Measurements from ENCODE around the gene PPP2R5E. TPM values are rescaled to one million over a fixed set of nuclear protein-coding genes. Genes with fewer than 3 reads are reported as not detected.

PPP2R5E gene
- total and polyA plus RNA-seq, 2 of the 8 experiments (the other 6 are each of a cell fraction or from before 2014, with no cell fraction given): 6.8 to 64.6 TPM

- H4K5ac ChIP-seq (ENCODE audit: insufficient read length, low read depth, low read length): peak overlapping the region; percentile 80
- H3K27ac ChIP-seq (ENCODE audit: low read depth, low read length): peak overlapping the region; percentile 69
- ChIA-PET CTCF (ENCODE audit: partially characterized antibody) (interaction anchor here (0.7 to 2.0 kb wide), 12 partner anchors 9 to 155 kb away, joined by 3 to 8 read pairs (median 4); no protein-coding TSS in a partner anchor), POLR2A (ENCODE audit: partially characterized antibody) (interaction anchor here (0.7 to 3.2 kb wide), 15 partner anchors 8 to 155 kb away, joined by 3 to 17 read pairs (median 4); partner anchors contain the start of gene WDR89)
- H3K18ac ChIP-seq (ENCODE audit: extremely low read depth, low read length): no peak overlapping the region
- H3K79me2 ChIP-seq (ENCODE audit: control insufficient read depth in 1 of 2, insufficient read depth in 2 of 2, low read length in 2 of 2): peaks cover 0 to 35% of the 10 kb centered on the region in 2 experiments; a peak in 3 of 4 replicates
- no peak overlapping the region for H4K91ac ChIP-seq (replicated peaks; ENCODE audit: insufficient read length, low read length)
- no peak overlapping the region for H2BK120ac ChIP-seq (replicated peaks; ENCODE audit: low read depth, low read length)
- peak overlapping the region; percentile 63 to 67 for H3K4me2 ChIP-seq (ENCODE audit: insufficient read depth in 1 of 2, low read depth in 2 of 2, low read length in 2 of 2)
- 3% methylated on average over 22 of the region's 22 CpGs; no CpG with 5 or more reads in 1 of the 2 experiments for WGBS, 2 experiments (ENCODE audit: extremely low coverage in 1 of 2, insufficient coverage in 1 of 2, insufficient read length in 1 of 2, insufficient replicate concordance in 2 of 2, low coverage in 1 of 2, low lambda C conversion rate in 2 of 2, missing lambda C conversion rate in 1 of 2)
- H4K8ac ChIP-seq (ENCODE audit: extremely low read depth, insufficient read depth, low read length): peak overlapping the region; percentile 90
- no peak overlapping the region for H2BK12ac ChIP-seq (ENCODE audit: low read depth, low read length)
- H3K4me1 ChIP-seq (replicated peaks in 1 of 4; ENCODE audit: control insufficient read depth in 3 of 4, insufficient read depth in 4 of 4, low read length in 3 of 4): peaks cover 0 to 4% (median 0%) of the 10 kb centered on the region in 4 experiments; a peak in 3 of 7 replicates
- H3K14ac ChIP-seq (ENCODE audit: insufficient read length): no peak overlapping the region
- H4K20me1 ChIP-seq (replicated peaks in 1 of 2; ENCODE audit: control insufficient read depth in 1 of 2, insufficient read depth in 2 of 2, low read length in 2 of 2): peaks cover 0 to 3% of the 10 kb centered on the region in 2 experiments
- H3K79me1 ChIP-seq (ENCODE audit: low read depth, low read length): no peaks in the 10 kb centered on the region
- H3K23ac ChIP-seq (ENCODE audit: insufficient read length): no peak overlapping the region
- H3K27me3 ChIP-seq (replicated peaks in 1 of 4; ENCODE audit: control insufficient read depth in 3 of 4, extremely low read depth in 1 of 4, insufficient read depth in 3 of 4, low read length in 3 of 4): no peaks in the 10 kb centered on the region
- peak overlapping the region; percentile 72 for H2AFZ ChIP-seq (ENCODE audit: low read length)
- no peaks in the 10 kb centered on the region for H3K9me3 ChIP-seq (ENCODE audit: insufficient read depth in 2 of 2, low read depth in 1 of 2, low read length in 1 of 2)
- FAIRE-seq (no peak), DNase-seq (ENCODE audit: low read depth in 1 of 2, low spot score in 2 of 2) (no peak)
- H3K23me2 ChIP-seq (ENCODE audit: low read depth, low read length): 0 out of 2 replicates have a peak, but pooled peaks cover 3% of the 10 kb centered on the region
- H2BK5ac ChIP-seq (ENCODE audit: low read depth, low read length): peak overlapping the region; percentile 44; the same call in 1 of the 2 replicates
- no peak overlapping the region for H2BK15ac ChIP-seq (ENCODE audit: low read length)
- H3K4ac ChIP-seq (replicated peaks; ENCODE audit: insufficient read length, low read depth, low read length): no peak overlapping the region
- no peak overlapping the region for H3K56ac ChIP-seq (replicated peaks; ENCODE audit: insufficient read length, low read depth, low read length)
- H2AK5ac ChIP-seq (ENCODE audit: low read depth, low read length): no peak overlapping the region
- H3K4me3 ChIP-seq (ENCODE audit: extremely low read depth in 1 of 4, insufficient read depth in 2 of 4, low read depth in 3 of 4, low read length in 4 of 4): peak overlapping the region; percentile 83 to 99 (median 88)
- H3K9ac ChIP-seq (replicated peaks in 1 of 4; ENCODE audit: extremely low read depth in 1 of 4, low read depth in 3 of 4, low read length in 3 of 4): peak overlapping the region; percentile 52 to 78 (median 76)
- H3K36me3 ChIP-seq (ENCODE audit: control insufficient read depth in 2 of 4, insufficient read depth in 4 of 4, low read length in 3 of 4): peaks cover 0 to 11% (median 5%) of the 10 kb centered on the region in 4 experiments; a peak in 6 of 8 replicates
- H2BK20ac ChIP-seq (ENCODE audit: low read length): no peak overlapping the region
- no peak for TF ChIP-seq HDAC2 (IDR thresholded peaks at IDR 0.05; ENCODE audit: borderline replicate concordance in 1 of 2, low read depth in 2 of 2, low read length in 2 of 2)
- TF ChIP-seq SUZ12 (IDR thresholded peaks at IDR 0.05; ENCODE audit: low read length): no peak
- peak; percentile 28 for TF ChIP-seq KDM4A (IDR thresholded peaks at IDR 0.05; ENCODE audit: low read depth, low read length, severe bottlenecking)
- no peak for TF ChIP-seq ZNF274 (IDR thresholded peaks at IDR 0.05; ENCODE audit: borderline replicate concordance, extremely low read depth, low read length)
- no peak for TF ChIP-seq JUND (IDR thresholded peaks at IDR 0.05; ENCODE audit: low read length)
- no peak for TF ChIP-seq E2F6 (IDR thresholded peaks at IDR 0.05)
- no peak for TF ChIP-seq BACH1 (IDR thresholded peaks at IDR 0.05; ENCODE audit: low read length)
- no peak for TF ChIP-seq SAP30 (IDR thresholded peaks at IDR 0.05; ENCODE audit: insufficient read depth, insufficient replicate concordance, low read length)
- no peak for TF ChIP-seq EZH2 (IDR thresholded peaks at IDR 0.05; ENCODE audit: low read depth, low read length, severe bottlenecking)
- TF ChIP-seq MAFK (IDR thresholded peaks at IDR 0.05; ENCODE audit: low read depth, low read length): no peak
- no peak for TF ChIP-seq CHD2 (IDR thresholded peaks at IDR 0.05; ENCODE audit: low read length)
These were observed 739 bp upstream of the PPP2R5E start for GRCh38 chr14:63543826-63544406.

Measured in H1 (cell line).